ENCODE results near the gene PPFIA1.

DNA sequence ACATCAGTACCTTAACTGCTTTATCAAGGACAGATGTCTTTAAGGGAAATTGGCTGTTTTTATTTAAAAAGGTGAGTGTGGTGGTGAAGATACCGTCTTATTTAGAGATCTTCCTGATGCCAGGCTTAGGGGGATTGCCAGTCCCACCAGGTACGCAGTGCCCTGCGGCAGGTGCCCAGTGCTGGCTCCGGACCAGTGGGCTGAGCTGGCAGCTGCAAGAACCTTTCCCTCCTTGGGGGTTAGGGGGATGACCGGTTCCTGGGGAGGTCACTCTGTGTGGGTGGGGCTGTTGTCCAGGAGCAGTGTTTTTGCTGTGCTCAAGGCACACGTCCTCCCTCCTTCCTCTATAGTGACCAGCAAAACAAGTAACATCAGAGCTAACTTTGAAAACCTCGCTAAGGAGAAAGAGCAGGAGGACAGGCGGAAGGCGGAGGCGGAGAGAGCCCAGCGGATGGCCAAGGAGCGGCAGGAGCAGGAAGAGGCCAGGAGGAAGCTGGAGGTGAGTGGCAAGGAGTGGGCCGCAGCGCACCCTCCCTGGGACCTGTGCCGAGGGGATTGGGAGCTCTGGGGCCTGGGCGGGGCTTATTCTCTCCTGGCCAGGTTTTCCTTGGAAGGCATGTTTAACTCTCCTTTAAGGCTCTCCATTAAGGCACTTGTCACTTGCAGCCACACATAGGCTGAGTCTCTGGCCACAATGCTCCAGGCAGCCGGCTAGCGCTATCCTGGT is 158.4 kb downstream of the PPFIA1 start:
- TF ChIP-seq, protein P1, sequence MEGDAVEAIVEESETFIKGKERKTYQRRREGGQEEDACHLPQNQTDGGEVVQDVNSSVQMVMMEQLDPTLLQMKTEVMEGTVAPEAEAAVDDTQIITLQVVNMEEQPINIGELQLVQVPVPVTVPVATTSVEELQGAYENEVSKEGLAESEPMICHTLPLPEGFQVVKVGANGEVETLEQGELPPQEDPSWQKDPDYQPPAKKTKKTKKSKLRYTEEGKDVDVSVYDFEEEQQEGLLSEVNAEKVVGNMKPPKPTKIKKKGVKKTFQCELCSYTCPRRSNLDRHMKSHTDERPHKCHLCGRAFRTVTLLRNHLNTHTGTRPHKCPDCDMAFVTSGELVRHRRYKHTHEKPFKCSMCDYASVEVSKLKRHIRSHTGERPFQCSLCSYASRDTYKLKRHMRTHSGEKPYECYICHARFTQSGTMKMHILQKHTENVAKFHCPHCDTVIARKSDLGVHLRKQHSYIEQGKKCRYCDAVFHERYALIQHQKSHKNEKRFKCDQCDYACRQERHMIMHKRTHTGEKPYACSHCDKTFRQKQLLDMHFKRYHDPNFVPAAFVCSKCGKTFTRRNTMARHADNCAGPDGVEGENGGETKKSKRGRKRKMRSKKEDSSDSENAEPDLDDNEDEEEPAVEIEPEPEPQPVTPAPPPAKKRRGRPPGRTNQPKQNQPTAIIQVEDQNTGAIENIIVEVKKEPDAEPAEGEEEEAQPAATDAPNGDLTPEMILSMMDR (conservative IDR thresholded peaks at IDR 0.05 in 1 of 2, IDR thresholded peaks at IDR 0.05 in 1 of 2; ENCODE audit: extremely low read depth in 1 of 2, insufficient read depth in 1 of 2, low read depth in 1 of 2, low read length in 2 of 2): no peak
- TF ChIP-seq EZH2 (IDR thresholded peaks at IDR 0.05; ENCODE audit: borderline replicate concordance, low read length): no peak
